Lung (tissue), 16 donors: Measurements from ENCODE around the gene RBSN. TPM values are rescaled to one million over a fixed set of nuclear protein-coding genes. Genes with fewer than 3 reads are reported as not detected.
"Not testable (repeated sequence)": the region's sequence is repeated elsewhere in the genome, so short reads cannot be mapped to it uniquely, and the experiment has no call there.

ENCODE experiments used
- ATAC-seq: fragments of 200-7000 bp; cut with Tn5 transposase; one replicate; pipeline ENCODE4 v1.9.1; 2020; ENCODE audit warnings: moderate number of reproducible peaks; ENCODE audit not compliant: insufficient read depth, low FRiP score
- DNase-seq, 3 donors: peaks; one replicate each; pipeline ENCODE4 v3.0.0-alpha.2; 2013 to 2017
- H3K27ac ChIP-seq, 2 donors: one replicate each; pipeline ENCODE4 v1.5.1; 2013; ENCODE audit warnings: mild to moderate bottlenecking in 2 of 2, moderate library complexity in 2 of 2, control low read depth in 1 of 2, inconsistent platforms in 1 of 2, low read depth in 1 of 2, low read length in 1 of 2
- H3K27me3 ChIP-seq, 3 donors: one replicate each; pipeline ENCODE4 v1.5.1; 2013; ENCODE audit warnings: low read length in 2 of 3; ENCODE audit not compliant: control insufficient read depth in 3 of 3, insufficient read depth in 3 of 3
- H3K36me3 ChIP-seq, 4 donors: one replicate each; pipeline ENCODE4 v1.5.1; 2013; ENCODE audit warnings: low read length in 4 of 4, mild to moderate bottlenecking in 1 of 4, moderate library complexity in 1 of 4; ENCODE audit not compliant: control insufficient read depth in 4 of 4, insufficient read depth in 4 of 4
- H3K4me1 ChIP-seq, 5 donors: one replicate each; pipeline ENCODE4 v1.5.1; 2013; ENCODE audit warnings: low read length in 5 of 5, mild to moderate bottlenecking in 2 of 5, moderate library complexity in 1 of 5; ENCODE audit not compliant: control insufficient read depth in 5 of 5, insufficient read depth in 5 of 5
- H3K4me3 ChIP-seq: one replicate; pipeline ENCODE4 v1.5.1; 2013; ENCODE audit warnings: mild to moderate bottlenecking, control low read depth, moderate library complexity
- H3K9ac ChIP-seq, 2 donors: one replicate each; pipeline ENCODE4 v1.5.1; 2013; ENCODE audit warnings: low read length in 2 of 2, control low read depth in 1 of 2; ENCODE audit not compliant: insufficient read depth in 1 of 2
- H3K9me3 ChIP-seq, 4 donors: one replicate each; pipeline ENCODE4 v1.5.1; 2013; ENCODE audit warnings: low read length in 3 of 4, mild to moderate bottlenecking in 1 of 4, moderate library complexity in 1 of 4; ENCODE audit not compliant: control insufficient read depth in 4 of 4, insufficient read depth in 3 of 4
- CTCF ChIP-seq: IDR thresholded peaks from 2 replicates; pipeline ENCODE4 v1.5.1; 2012; ENCODE audit warnings: mild to moderate bottlenecking; ENCODE audit errors: control extremely low read depth, extremely low read depth
- WGBS, 2 donors: extraction: QIAGEN DNeasy Blood & Tissue Kit; methylation state at CpG; one replicate each; pipeline ENCODE4 v1.1.7; 2013; 5-methylcytosine and 5-hydroxymethylcytosine counted together
- long read RNA-seq, 5 donors: transcript quantifications; one replicate each; lab custom pipeline, GENCODE V29; 2026
- polyA plus RNA-seq, 2 donors: library from polyadenylated mRNA; stranded (reverse); fragments of 200-250 nt; gene quantifications; one replicate each; pipeline ENCODE4 v1.2.1, GENCODE V29; 2013
- total RNA-seq, 2 donors: library from RNA; depleted of rRNA in 1 of 2; stranded (reverse); fragments of >200 nt in 1 of 2; gene quantifications; one replicate each; pipeline ENCODE4 v1.2.1, GENCODE V29; 2014 to 2021
- donor health status: control.
- donor health status: control.
- donor health status: Bipolar disorder and iron deficiency.
- donor health status: healthy.
- donor health status: DM: yes; HTN: yes; CAD: no.

Gene RBSN
- 10 to 100 TPM; 26.5 to 33.8 TPM for total RNA-seq
- polyA plus RNA-seq, result 1 to 10 TPM; 7.9 to 8.3 TPM
- long read RNA-seq, donor 1, partial matches to known transcripts, result 0 of 3 reads
- long read RNA-seq, donor 1, other reads (novel, unspliced or antisense), result 0 of 3 reads
- long read RNA-seq, donor 2, result 0 reads
- long read RNA-seq, donor 3, result 0 reads
- long read RNA-seq, donor 4, partial matches to known transcripts, result 0 of 1 reads
- long read RNA-seq, donor 4, other reads (novel, unspliced or antisense), result 0 of 1 reads
- long read RNA-seq, donor 5, partial matches to known transcripts, result 0 of 2 reads
- long read RNA-seq, donor 5, other reads (novel, unspliced or antisense), result 0 of 2 reads

GRCh38 chr3:15098503-15099363 lies at the start of gene RBSN:
RBSN (minus strand) TSS chr3:15099148; CDS start chr3:15096120, 3,028 bp downstream.
- H3K4me3 ChIP-seq, result peak within 1 kb of the TSS; percentile 92
- peak within 1 kb of the TSS; percentile 79 to 90 for H3K9ac ChIP-seq
- H3K4me1 ChIP-seq, result peaks cover 3 to 13% (median 7%) of the 10 kb centered on the region in 5 donors
- no peak for TF ChIP-seq CTCF
- H3K27ac ChIP-seq, result peak within 1 kb of the TSS; percentile 85 to 90
- peak; percentile 96 to 98 (median 97) for DNase-seq
- no peaks in the 10 kb centered on the region for H3K27me3 ChIP-seq
- no peaks in the 10 kb centered on the region for H3K9me3 ChIP-seq
- WGBS, 2 donors, result 1% methylated on average over 72 of the region's 72 CpGs
- peak; percentile 95 for ATAC-seq
- H3K36me3 ChIP-seq, result peaks cover 8 to 25% (median 18%) of the 10 kb centered on the region in 4 donors

- peaks cover 0 to 8% (median 0%) of the 10 kb centered on the region in 5 donors for H3K4me1 ChIP-seq
- no peak overlapping the region for H3K27ac ChIP-seq
- DNase-seq (peak in 2 of 3 donors; percentile 15 to 22), ATAC-seq (no peak)
- no peak for TF ChIP-seq CTCF
- H3K9ac ChIP-seq, result no peak overlapping the region
- no peaks in the 10 kb centered on the region for H3K27me3 ChIP-seq
- H3K9me3 ChIP-seq, result peaks cover 0 to 1% (median 0%) of the 10 kb centered on the region in 4 donors
- H3K4me3 ChIP-seq, result no peak overlapping the region
- no peaks in the 10 kb centered on the region for H3K36me3 ChIP-seq
- WGBS, 2 donors, result 53 to 74% methylated on average over 3 of the region's 3 CpGs
These were observed 49.7 kb upstream of the RBSN start for GRCh38 chr3:15148614-15149013.

DNA sequence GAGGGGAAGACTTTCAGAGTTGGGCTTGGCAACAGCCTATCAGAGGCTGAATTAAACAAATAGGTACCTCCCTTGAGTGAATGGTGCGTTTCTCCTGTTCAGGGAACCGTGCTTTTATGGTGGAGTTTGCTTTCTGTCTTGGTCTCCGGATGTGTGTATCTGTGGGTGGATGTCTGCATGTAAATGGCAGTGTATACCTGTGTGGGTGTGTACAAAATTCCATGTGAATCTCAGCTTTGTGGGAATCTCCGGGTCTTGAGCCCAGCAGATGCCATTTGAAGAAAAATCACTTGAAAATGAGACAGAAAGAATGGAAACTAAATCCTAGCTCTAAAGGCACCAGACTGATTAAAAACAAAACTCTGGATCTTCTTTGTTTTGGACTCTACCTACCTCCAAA lies 37.9 kb upstream of the RBSN start:
- H3K36me3 ChIP-seq, H3K27me3 ChIP-seq, ATAC-seq, DNase-seq, H3K4me3 ChIP-seq, H3K9me3 ChIP-seq, H3K27ac ChIP-seq, H3K4me1 ChIP-seq, H3K9ac ChIP-seq: not testable (repeated sequence)
- 65 to 78% methylated on average over 4 of the region's 4 CpGs for WGBS, 2 donors

GRCh38 chr3:15134968-15135367 lies 36.0 kb upstream of the RBSN start:
- 95 to 99% methylated on average over 2 of the region's 2 CpGs for WGBS, 2 donors
- ATAC-seq, result not testable (repeated sequence)

GRCh38 chr3:15128403-15128802 lies 29.5 kb upstream of the RBSN start:
- not testable (repeated sequence) for H3K27ac ChIP-seq, H3K36me3 ChIP-seq, H3K9ac ChIP-seq, H3K9me3 ChIP-seq, ATAC-seq, H3K4me3 ChIP-seq, H3K27me3 ChIP-seq, H3K4me1 ChIP-seq, DNase-seq
- WGBS, 2 donors, result 38% methylated on average over 2 of the region's 4 CpGs; no CpG with 5 or more reads in 1 of the 2 donors

More at GRCh38 chr3:15134968-15135367, 36.0 kb upstream of the RBSN start:
- not testable (repeated sequence) for H3K4me3 ChIP-seq, H3K27me3 ChIP-seq, H3K9ac ChIP-seq, DNase-seq, H3K9me3 ChIP-seq, H3K27ac ChIP-seq, H3K36me3 ChIP-seq, H3K4me1 ChIP-seq

GRCh38 chr3:15126975-15127374 lies 28.0 kb upstream of the RBSN start:
- not testable (repeated sequence) for H3K9me3 ChIP-seq, DNase-seq, H3K4me1 ChIP-seq, ATAC-seq, H3K27ac ChIP-seq, H3K4me3 ChIP-seq, H3K9ac ChIP-seq, H3K27me3 ChIP-seq, H3K36me3 ChIP-seq
- 81 to 93% methylated on average over 2 of the region's 2 CpGs for WGBS, 2 donors
